PC-3 (cell line): ENCODE results near the gene CIBAR2. TPM values are rescaled to one million over a fixed set of nuclear protein-coding genes. Genes with fewer than 3 reads are reported as not detected.

ENCODE experiments used
- ATAC-seq: fragments of 200-7000 bp; cut with Tn5 transposase; 2 replicates; pipeline ENCODE4 v1.9.1; 2020; ENCODE audit warnings: mild to moderate bottlenecking, moderate library complexity
- BruUV-seq: library from RNA; stranded (reverse); fragments of 400-500 nt; replicated peaks from 2 replicates; lab custom pipeline; 2021; lab: Mats Ljungman, UMichigan
- CTCF ChIA-PET: fragments of 300-600 bp; sonication (Branson Sonifier 250); formaldehyde crosslinking; loops from one replicate; lab custom pipeline; 2022; ENCODE audit warnings: antibody characterized with exemption; lab: Charles Lee
- POLR2A ChIA-PET: fragments of 300-600 bp; sonication (Branson Sonifier 250); formaldehyde crosslinking; loops from one replicate; lab custom pipeline; 2022; ENCODE audit warnings: antibody characterized with exemption; ENCODE audit not compliant: unreplicated experiment; lab: Charles Lee
- DNase-seq: peaks from one replicate; pipeline ENCODE4 v3.0.0-alpha.2; 2015
- H2AFZ ChIP-seq: fragments of 300-600 bp; sonication (generic); 2 replicates; pipeline ENCODE4 v1.6.0; 2016; ENCODE audit warnings: antibody characterized with exemption, low read length
- H3F3A ChIP-seq: fragments of 300-600 bp; sonication (generic); one replicate; pipeline ENCODE4 v1.6.0; 2017; ENCODE audit warnings: antibody characterized with exemption, low read length, control low read depth, mild to moderate bottlenecking; ENCODE audit not compliant: unreplicated experiment
- H3K27ac ChIP-seq: fragments of 300-600 bp; sonication (generic); 2 replicates; pipeline ENCODE4 v1.5.1; 2016; ENCODE audit warnings: mild to moderate bottlenecking, low read length
- H3K27me3 ChIP-seq: fragments of 300-600 bp; sonication (generic); 2 replicates; pipeline ENCODE4 v1.6.1; 2016; ENCODE audit warnings: low read length, mixed read lengths
- H3K36me3 ChIP-seq: fragments of 300-600 bp; sonication (generic); 2 replicates; pipeline ENCODE4 v1.6.1; 2016; ENCODE audit warnings: low read depth, mixed run types, low read length, mixed read lengths
- H3K4me1 ChIP-seq: fragments of 300-600 bp; sonication (generic); 2 replicates; pipeline ENCODE4 v1.5.1; 2016; ENCODE audit warnings: low read length; ENCODE audit not compliant: insufficient read depth
- H3K4me2 ChIP-seq: fragments of 300-600 bp; sonication (generic); 2 replicates; pipeline ENCODE4 v1.6.0; 2016; ENCODE audit warnings: low read length
- H3K4me3 ChIP-seq: fragments of 300-600 bp; sonication (generic); 2 replicates; pipeline ENCODE4 v1.5.1; 2016; ENCODE audit warnings: mild to moderate bottlenecking, low read length, mixed read lengths
- H3K79me2 ChIP-seq: fragments of 300-600 bp; sonication (generic); 2 replicates; pipeline ENCODE4 v1.6.1; 2017; ENCODE audit warnings: low read length, mixed read lengths
- H3K9ac ChIP-seq: fragments of 300-600 bp; sonication (generic); 2 replicates; pipeline ENCODE4 v1.6.0; 2016; ENCODE audit warnings: mild to moderate bottlenecking, low read length
- H3K9me2 ChIP-seq: fragments of 300-600 bp; sonication (generic); replicated peaks from 2 replicates; pipeline ENCODE4 v1.6.1; 2016; ENCODE audit warnings: mixed run types, low read length, mixed read lengths
- H3K9me3 ChIP-seq: fragments of 300-600 bp; sonication (generic); 2 replicates; pipeline ENCODE4 v1.6.1; 2016; ENCODE audit warnings: low read length, mixed read lengths
- H4K20me1 ChIP-seq: fragments of 300-600 bp; sonication (generic); 2 replicates; pipeline ENCODE4 v1.6.1; 2016; ENCODE audit warnings: low read length, mixed read lengths
- EZH2 ChIP-seq: fragments of 300-600 bp; sonication (generic); IDR thresholded peaks from one replicate; pipeline ENCODE4 v1.6.1; 2017; ENCODE audit warnings: antibody characterized with exemption, mild to moderate bottlenecking, low read length; ENCODE audit not compliant: unreplicated experiment
- EZH2phosphoT487 ChIP-seq: fragments of 300-600 bp; sonication (generic); IDR thresholded peaks from 2 replicates; pipeline ENCODE4 v1.6.1; 2018; ENCODE audit warnings: mild to moderate bottlenecking, antibody characterized with exemption, low read length, borderline replicate concordance
- intact Hi-C: fragments of 100-400 bp; cut with micrococcal nuclease; formaldehyde crosslinking; loops from 2 replicates; pipeline ENCODE4 v1.9.0; 2023
- total RNA-seq: library from RNA; depleted of rRNA; stranded (reverse); fragments of >200 nt; gene quantifications from 2 replicates; pipeline ENCODE4 v1.2.3, GENCODE V29; 2014
- TF ChIP-seq, protein P1 (sequence below): fragments of 300-600 bp; sonication (generic); conservative IDR thresholded peaks from 2 replicates; pipeline ENCODE4 v1.5.1; 2017; ENCODE audit warnings: antibody characterized with exemption, low read depth, mild to moderate bottlenecking, low read length

Gene CIBAR2
- total RNA-seq, 1 experiment from 2014 or later, result not detected

DNA sequence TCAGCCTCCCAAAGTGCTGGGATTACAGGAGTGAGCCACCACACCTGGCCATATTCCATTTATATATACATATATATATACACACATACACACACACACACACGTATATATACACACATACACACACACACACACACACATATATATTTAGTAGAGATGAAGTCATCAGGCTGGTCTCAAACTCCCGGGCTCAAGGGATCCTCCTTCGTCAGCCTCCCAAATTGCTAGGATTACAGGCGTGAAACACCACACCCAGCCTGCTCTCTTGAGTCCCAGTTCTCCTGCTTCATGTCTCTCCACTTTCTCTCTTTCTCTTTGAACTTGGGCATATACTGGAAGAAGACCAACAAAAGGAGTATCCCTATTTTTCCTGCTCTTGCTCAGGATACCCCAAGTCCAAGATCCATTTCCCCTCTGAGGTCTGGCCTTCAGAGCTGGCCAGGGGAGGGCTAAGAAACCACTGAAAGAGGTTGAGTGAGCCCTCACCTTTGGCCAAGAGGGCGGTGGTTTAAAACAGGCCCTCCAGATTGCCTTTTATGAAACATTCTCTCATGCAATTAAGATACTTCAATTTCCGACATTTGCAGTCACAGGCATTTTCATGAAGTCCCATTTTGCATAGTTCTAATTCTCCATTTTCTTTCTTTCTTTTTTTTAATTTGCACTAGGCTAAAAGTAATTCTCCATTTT, 37.9 kb downstream of the CIBAR2 start:
- H3K4me2 ChIP-seq, result no peak overlapping the region
- no peaks in the 10 kb centered on the region for H3K9me3 ChIP-seq
- TF ChIP-seq EZH2, result no peak
- TF ChIP-seq, protein P1, sequence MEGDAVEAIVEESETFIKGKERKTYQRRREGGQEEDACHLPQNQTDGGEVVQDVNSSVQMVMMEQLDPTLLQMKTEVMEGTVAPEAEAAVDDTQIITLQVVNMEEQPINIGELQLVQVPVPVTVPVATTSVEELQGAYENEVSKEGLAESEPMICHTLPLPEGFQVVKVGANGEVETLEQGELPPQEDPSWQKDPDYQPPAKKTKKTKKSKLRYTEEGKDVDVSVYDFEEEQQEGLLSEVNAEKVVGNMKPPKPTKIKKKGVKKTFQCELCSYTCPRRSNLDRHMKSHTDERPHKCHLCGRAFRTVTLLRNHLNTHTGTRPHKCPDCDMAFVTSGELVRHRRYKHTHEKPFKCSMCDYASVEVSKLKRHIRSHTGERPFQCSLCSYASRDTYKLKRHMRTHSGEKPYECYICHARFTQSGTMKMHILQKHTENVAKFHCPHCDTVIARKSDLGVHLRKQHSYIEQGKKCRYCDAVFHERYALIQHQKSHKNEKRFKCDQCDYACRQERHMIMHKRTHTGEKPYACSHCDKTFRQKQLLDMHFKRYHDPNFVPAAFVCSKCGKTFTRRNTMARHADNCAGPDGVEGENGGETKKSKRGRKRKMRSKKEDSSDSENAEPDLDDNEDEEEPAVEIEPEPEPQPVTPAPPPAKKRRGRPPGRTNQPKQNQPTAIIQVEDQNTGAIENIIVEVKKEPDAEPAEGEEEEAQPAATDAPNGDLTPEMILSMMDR, result no peak
- TF ChIP-seq EZH2phosphoT487, result no peak
- no peaks in the 10 kb centered on the region for H3K4me1 ChIP-seq
- H3K9me2 ChIP-seq, result no peaks in the 10 kb centered on the region
- POLR2A ChIA-PET, result no interaction called here
- CTCF ChIA-PET, result no interaction called here
- no peaks in the 10 kb centered on the region for H3F3A ChIP-seq
- no peaks in the 10 kb centered on the region for H3K36me3 ChIP-seq
- no peak overlapping the region for H2AFZ ChIP-seq
- DNase-seq, result no peak
- no peak for ATAC-seq
- intact Hi-C loops, result no loop called here
- no peaks in the 10 kb centered on the region for H3K27me3 ChIP-seq
- no peak overlapping the region for H3K9ac ChIP-seq
- no peaks in the 10 kb centered on the region for H3K79me2 ChIP-seq
- H3K4me3 ChIP-seq, result no peak overlapping the region
- no TSS peak for BruUV-seq
- no peak overlapping the region for H3K27ac ChIP-seq
- no peaks in the 10 kb centered on the region for H4K20me1 ChIP-seq

DNA sequence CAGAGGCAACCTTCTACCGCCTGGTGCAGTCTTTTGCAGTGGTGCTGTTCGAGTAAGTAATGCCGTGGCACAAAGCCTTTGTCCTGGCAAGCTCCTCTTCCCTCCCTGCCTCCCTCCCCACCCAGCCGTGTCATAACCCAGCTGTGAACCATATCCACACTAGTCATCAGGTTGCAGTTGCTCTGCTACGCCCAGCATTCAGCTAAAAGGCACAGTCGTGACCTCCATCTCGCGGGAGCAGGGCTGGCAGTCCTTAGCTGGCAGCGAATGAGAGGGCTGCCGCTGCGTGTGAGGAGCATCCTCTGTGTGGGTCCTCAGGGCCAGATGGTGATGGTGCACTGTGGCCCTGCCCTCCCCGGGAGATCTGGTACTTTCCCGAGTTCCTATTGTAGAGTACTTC, 39.3 kb downstream of the CIBAR2 start:
- Histone ChIP-seq H3K9me2 (no peaks in the 10 kb centered on the region), H3F3A (no peaks in the 10 kb centered on the region), H3K4me2 (no peak overlapping the region), H3K9ac (no peak overlapping the region), H3K27ac (no peak overlapping the region), H3K79me2 (no peaks in the 10 kb centered on the region), H3K4me1 (no peaks in the 10 kb centered on the region), H3K4me3 (no peak overlapping the region), H3K27me3 (no peaks in the 10 kb centered on the region), H4K20me1 (no peaks in the 10 kb centered on the region), H3K36me3 (no peaks in the 10 kb centered on the region), H2AFZ (no peak overlapping the region), H3K9me3 (no peaks in the 10 kb centered on the region)
- BruUV-seq, result no TSS peak
- ATAC-seq (no peak), DNase-seq (no peak)
- ChIA-PET CTCF (no interaction called here), POLR2A (no interaction called here)
- intact Hi-C loops, result no loop called here
- no peak for TF ChIP-seq EZH2
- TF ChIP-seq, protein P1, result no peak
- TF ChIP-seq EZH2phosphoT487, result no peak

DNA sequence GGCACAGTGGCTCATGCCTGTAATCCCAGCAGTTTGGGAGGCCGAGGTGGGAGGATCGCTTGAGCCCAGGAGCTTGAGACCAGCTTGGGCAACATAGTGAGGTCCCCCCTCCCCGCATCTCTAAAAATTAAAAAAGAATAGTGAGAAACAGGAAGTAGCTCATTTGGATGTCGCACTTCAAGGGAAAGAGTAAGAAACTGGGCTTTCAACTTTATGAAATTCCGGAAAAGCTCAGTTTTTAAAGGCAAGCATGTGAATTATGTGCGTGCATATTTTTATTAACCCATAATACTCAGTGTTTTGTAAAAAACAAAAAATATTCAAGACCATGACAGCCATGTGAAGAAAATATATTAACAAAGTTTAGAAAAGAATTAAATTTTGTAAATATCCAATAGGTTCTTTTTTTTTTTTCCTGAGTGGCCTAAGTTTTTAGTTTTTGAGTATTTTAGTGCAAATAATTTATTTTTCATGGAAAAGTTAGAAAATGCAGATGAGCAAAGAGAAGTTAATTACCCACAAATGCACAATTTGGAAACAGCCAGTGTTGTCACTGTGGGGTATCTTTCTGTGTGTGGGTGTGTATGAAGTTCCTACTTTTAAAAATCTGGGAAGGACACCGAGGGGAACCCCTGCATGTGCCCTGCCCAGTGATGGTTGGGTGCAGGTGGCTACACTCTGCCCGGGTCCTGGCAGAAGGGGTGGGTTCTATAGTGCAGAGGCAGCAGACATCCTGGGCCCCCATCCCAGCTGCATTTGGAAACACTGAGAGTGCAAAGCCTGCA, 40.0 kb downstream of the CIBAR2 start:
- Histone ChIP-seq H3K4me2 (no peak overlapping the region), H3K4me3 (no peak overlapping the region), H3K27me3 (no peaks in the 10 kb centered on the region), H4K20me1 (no peaks in the 10 kb centered on the region), H3K79me2 (no peaks in the 10 kb centered on the region), H3F3A (no peaks in the 10 kb centered on the region), H3K9me3 (no peaks in the 10 kb centered on the region), H3K36me3 (no peaks in the 10 kb centered on the region), H3K4me1 (no peaks in the 10 kb centered on the region), H2AFZ (no peak overlapping the region), H3K9ac (no peak overlapping the region), H3K9me2 (no peaks in the 10 kb centered on the region), H3K27ac (no peak overlapping the region)
- no TSS peak for BruUV-seq
- intact Hi-C loops, result no loop called here
- ATAC-seq, result no peak
- POLR2A ChIA-PET, result no interaction called here
- DNase-seq, result no peak
- CTCF ChIA-PET, result no interaction called here
- TF ChIP-seq EZH2 (no peak), EZH2phosphoT487 (no peak)
- TF ChIP-seq, protein P1, result no peak
